SK-N-MC (cell line): ENCODE measurements around the gene TCTN3.

Source experiments
- EZH2 ChIP-seq: fragments of 200-600 bp; sonication (generic); IDR thresholded peaks from one replicate; pipeline ENCODE4 v1.6.1; 2017; ENCODE audit warnings: antibody characterized with exemption
- FOXP2 ChIP-seq: optimal IDR thresholded peaks from 2 replicates; pipeline ENCODE3; 2011; ENCODE audit warnings: mild to moderate bottlenecking, moderate library complexity; ENCODE audit not compliant: insufficient read depth; ENCODE audit errors: extremely low read length, control extremely low read depth
- POLR2AphosphoS5 ChIP-seq: IDR thresholded peaks from 2 replicates; pipeline ENCODE4 v1.6.1; 2012; ENCODE audit warnings: mild to moderate bottlenecking, low read depth, low read length, borderline replicate concordance

- TF ChIP-seq EZH2 (no peak), POLR2AphosphoS5 (no peak), FOXP2 (no peak)
These were observed 45.3 kb upstream of the TCTN3 start for GRCh38 chr10:95739056-95739455.
